GM12873 (cell line): ENCODE data around the gene AGFG2.

ENCODE experiments used
- TF ChIP-seq, protein P1 (sequence below): IDR thresholded peaks from 2 replicates; pipeline ENCODE4 v1.5.1; 2012; ENCODE audit warnings: low read depth, mild to moderate bottlenecking, moderate library complexity, low read length, control low read depth; ENCODE audit not compliant: insufficient read depth; ENCODE audit errors: missing control alignments

The AGFG2 gene

DNA sequence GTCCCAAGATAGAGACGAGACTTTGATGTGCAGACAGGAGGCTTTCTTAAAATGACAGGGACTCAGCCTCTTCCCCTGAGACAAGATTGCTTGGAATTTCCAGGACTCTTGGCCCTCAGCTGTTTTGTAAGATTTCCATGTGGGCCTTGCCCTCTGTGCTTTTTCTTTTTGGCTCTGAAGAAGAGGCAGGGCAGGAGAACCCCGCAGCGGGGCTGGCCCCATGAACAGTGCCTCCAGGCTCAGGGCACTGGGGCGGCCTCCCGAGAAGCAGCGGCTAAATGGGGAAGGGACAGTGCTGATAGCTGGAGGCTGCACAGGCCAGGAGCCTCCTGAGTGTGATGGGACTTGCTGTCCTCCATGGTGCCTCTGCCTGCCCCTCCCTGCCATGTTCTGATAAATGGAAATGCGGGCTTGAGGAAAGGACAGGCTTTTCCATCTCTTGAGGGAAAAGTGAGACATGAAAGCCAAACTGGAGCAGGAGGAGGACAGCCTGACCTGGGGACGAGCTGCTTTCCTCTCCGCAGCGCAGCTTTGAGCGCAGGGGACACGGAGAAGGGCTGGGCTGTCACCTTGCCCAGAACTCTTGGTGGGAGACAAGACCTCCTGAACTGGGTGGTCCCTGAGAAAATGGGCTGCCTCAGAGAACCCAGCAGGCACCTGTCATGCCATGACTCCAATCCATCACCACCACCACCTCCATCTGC, 22.6 kb downstream of the AGFG2 start:
- TF ChIP-seq, protein P1, sequence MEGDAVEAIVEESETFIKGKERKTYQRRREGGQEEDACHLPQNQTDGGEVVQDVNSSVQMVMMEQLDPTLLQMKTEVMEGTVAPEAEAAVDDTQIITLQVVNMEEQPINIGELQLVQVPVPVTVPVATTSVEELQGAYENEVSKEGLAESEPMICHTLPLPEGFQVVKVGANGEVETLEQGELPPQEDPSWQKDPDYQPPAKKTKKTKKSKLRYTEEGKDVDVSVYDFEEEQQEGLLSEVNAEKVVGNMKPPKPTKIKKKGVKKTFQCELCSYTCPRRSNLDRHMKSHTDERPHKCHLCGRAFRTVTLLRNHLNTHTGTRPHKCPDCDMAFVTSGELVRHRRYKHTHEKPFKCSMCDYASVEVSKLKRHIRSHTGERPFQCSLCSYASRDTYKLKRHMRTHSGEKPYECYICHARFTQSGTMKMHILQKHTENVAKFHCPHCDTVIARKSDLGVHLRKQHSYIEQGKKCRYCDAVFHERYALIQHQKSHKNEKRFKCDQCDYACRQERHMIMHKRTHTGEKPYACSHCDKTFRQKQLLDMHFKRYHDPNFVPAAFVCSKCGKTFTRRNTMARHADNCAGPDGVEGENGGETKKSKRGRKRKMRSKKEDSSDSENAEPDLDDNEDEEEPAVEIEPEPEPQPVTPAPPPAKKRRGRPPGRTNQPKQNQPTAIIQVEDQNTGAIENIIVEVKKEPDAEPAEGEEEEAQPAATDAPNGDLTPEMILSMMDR, result no peak

DNA sequence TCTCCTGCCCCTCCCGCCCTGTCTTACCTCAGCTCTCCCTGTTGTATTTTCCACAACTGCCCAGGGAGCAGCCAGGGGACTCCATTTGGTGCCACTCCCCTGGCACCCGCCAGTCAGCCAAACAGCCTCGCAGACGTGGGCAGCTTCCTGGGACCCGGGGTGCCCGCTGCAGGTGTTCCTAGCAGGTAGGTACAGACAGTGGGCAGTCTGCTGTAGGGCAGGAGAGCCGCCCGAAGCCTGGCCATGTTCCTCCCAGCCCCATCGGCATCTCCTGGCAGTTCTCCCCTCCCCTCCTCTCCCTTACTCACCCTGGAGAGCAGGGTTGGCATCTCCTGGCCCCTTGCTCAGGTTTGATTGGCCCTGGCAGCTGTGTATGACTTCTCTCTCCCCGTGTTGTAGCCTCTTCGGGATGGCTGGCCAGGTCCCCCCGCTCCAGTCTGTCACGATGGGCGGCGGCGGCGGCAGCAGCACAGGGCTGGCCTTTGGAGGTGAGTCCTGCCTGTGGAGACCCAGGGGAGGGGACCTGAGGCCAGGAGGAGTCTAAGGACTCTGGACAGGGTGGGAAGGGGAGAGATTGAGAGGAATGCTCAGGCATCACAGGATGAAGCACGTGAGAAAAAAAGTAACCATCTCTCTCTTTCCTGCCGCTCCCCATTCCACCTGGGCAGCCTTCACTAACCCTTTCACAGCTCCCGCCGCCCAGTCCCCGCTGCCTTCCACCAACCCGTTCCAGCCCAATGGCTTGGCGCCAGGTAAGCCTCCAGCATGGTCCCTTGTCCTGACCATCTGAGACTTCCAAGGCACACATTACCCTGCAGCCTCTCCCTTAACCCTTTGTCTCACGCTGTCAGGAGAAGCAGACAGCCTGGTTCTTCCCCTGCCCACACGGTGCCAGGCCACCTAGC, 23.4 kb downstream of the AGFG2 start:
- TF ChIP-seq, protein P1, result no peak

DNA sequence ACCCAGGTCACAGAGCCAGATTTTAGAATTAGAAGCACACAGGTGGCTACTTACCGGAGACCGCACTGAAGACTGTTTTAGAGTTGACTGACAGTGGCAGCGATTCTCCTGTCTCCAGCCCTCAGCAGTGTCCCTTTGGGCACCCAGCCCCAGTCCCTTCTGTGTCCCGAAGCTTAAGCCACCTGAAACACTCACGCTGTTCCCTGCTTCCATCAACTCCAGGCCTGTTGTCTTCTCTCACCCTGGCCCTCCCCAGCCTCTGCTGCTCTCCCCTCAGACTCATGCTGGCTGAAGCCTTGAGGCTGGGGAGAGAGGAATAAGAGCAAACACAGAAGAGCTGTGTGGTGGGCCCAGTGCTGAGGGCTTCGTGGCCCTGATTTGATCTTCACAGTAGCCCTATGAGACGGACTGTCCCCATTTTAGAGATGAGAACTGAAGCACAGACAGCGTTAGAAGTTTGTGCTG, 24.1 kb downstream of the AGFG2 start:
- TF ChIP-seq, protein P1, result no peak

DNA sequence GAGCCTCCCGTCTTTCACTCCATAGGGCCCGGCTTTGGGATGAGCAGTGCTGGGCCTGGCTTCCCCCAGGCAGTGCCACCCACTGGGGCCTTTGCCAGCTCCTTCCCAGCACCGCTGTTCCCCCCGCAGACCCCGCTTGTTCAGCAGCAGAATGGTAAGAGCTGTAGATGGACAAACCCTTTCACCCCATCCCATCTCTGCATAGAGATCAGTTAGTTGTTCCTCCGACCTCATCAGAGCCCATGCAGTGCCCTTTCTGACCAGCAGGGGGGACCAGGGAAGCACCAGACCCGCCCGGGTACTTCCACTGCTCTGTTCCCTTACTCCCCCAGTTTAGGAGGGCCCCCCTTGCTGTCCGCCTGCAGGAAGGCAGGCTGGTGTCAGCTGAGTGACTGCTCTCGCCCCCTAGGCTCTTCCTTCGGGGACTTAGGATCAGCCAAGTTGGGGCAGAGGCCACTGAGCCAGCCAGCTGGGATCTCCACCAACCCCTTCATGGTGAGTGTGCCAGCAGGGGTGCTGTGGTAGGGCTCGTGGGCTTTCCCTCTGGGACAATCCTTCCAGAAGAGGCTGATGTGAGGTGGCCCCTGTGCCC, 24.9 kb downstream of the AGFG2 start:
- TF ChIP-seq, protein P1, result peak; percentile 96

DNA sequence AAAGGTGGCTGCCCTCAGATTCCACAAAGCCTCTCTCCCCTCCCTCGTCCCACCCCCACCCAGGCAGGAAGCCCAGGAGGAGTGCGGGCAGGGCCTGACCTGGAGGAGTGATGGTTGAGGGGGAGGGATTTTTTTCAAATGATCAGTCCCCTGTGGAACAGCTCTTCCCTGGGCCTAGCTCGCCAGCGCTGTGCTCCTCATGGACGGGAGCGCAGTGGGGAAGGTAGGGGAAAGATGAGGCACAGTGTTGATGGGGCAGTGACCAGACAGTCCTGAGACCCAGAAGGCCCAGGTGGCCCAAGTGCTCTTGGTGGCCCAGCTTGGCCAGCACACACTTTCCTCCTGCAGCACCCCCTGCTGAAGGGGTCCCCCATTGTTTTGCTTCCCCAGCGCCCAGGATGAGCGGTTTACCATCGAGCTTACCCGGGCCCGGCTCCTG, 26.1 kb downstream of the AGFG2 start:
- TF ChIP-seq, protein P1, result no peak

DNA sequence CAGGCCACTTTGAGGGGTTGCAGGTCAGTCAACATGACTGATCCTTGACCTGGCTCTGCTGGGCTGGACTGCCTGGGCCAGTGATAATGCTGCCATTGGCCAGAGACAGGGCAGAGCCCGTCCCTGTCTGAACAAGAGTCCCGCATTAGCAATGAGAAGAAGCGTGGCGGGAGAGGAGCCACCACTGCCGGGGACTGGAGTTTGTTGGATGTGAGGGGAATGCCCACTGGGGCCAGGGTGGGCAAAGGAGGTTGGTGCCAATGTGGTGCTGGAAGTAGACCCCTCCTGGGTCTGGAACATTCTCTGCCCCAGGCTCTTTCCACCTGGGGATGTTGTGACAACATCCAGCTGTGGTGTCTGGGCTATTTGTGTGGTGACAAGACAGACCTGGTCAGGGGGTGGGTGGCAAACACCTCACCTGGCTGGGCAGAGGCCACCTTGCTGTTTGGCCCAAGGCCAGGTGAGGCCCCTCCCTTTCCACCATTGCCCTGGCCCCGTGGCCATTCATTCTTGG, 27.1 kb downstream of the AGFG2 start:
- TF ChIP-seq, protein P1, result no peak
